ENCODE measurements around the gene SEC23A.
"Not testable (repeated sequence)": the region's sequence is repeated elsewhere in the genome, so short reads cannot be mapped to it uniquely, and the experiment has no call there.

Gene SEC23A

GRCh38 chr14:39109893-39110715 lies 7.1 kb upstream of the SEC23A start:
- no peak overlapping the region for H3K4me3 ChIP-seq (ENCODE audit: low read depth in 1 of 2, low read length in 2 of 2)
- no peaks in the 10 kb centered on the region for H3K27me3 ChIP-seq (ENCODE audit: control insufficient read depth in 1 of 2, insufficient read depth in 2 of 2, low read length in 2 of 2)
- no peak overlapping the region for H3K9ac ChIP-seq (ENCODE audit: low read length)
- H3K36me3 ChIP-seq (ENCODE audit: insufficient read depth, low read length): no peaks in the 10 kb centered on the region
- peaks cover 4% of the 10 kb centered on the region for H3K4me1 ChIP-seq (ENCODE audit: insufficient read depth, low read length)
- no peak overlapping the region for H3K27ac ChIP-seq (ENCODE audit: low read depth, low read length)
- H3K9me3 ChIP-seq (ENCODE audit: low read length): no peaks in the 10 kb centered on the region

GRCh38 chr14:39108791-39109190 lies 5.8 kb upstream of the SEC23A start:
- Histone ChIP-seq H3K9ac (ENCODE audit: low read length) (no peak overlapping the region), H3K4me1 (ENCODE audit: insufficient read depth, low read length) (peaks cover 10% of the 10 kb centered on the region), H3K27ac (ENCODE audit: low read depth, low read length) (no peak overlapping the region), H3K36me3 (ENCODE audit: insufficient read depth, low read length) (no peaks in the 10 kb centered on the region), H3K27me3 (ENCODE audit: control insufficient read depth in 1 of 2, insufficient read depth in 2 of 2, low read length in 2 of 2) (no peaks in the 10 kb centered on the region), H3K4me3 (ENCODE audit: low read depth in 1 of 2, low read length in 2 of 2) (no peak overlapping the region), H3K9me3 (ENCODE audit: low read length) (no peaks in the 10 kb centered on the region)

DNA sequence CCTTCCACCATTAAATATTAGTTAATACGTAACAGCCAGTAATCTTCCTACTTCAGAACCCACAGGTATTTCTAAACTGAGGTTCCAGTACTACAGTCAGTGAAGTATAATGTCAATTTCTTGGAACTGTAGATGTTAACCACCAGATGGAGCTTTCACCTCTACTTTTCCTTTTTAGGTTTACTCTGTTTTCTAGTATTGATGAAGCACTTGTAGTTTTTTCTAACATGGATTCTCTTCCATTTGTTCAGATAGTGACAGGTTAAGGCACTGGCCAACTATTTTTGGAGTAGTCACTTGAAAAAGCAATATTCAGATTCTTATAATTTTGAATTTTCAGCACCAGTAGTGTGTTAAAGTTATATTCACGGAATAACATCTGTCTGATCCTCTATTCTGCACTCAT lies 4.6 kb upstream of the SEC23A start:
- H3K4me1 ChIP-seq (ENCODE audit: insufficient read depth, low read length): peaks cover 11% of the 10 kb centered on the region
- no peaks in the 10 kb centered on the region for H3K27me3 ChIP-seq (ENCODE audit: control insufficient read depth in 1 of 2, insufficient read depth in 2 of 2, low read length in 2 of 2)
- no peak overlapping the region for H3K27ac ChIP-seq (ENCODE audit: low read depth, low read length)
- H3K9me3 ChIP-seq (ENCODE audit: low read length): no peaks in the 10 kb centered on the region
- H3K9ac ChIP-seq (ENCODE audit: low read length): no peak overlapping the region
- no peaks in the 10 kb centered on the region for H3K36me3 ChIP-seq (ENCODE audit: insufficient read depth, low read length)
- H3K4me3 ChIP-seq (ENCODE audit: low read depth in 1 of 2, low read length in 2 of 2): no peak overlapping the region

DNA sequence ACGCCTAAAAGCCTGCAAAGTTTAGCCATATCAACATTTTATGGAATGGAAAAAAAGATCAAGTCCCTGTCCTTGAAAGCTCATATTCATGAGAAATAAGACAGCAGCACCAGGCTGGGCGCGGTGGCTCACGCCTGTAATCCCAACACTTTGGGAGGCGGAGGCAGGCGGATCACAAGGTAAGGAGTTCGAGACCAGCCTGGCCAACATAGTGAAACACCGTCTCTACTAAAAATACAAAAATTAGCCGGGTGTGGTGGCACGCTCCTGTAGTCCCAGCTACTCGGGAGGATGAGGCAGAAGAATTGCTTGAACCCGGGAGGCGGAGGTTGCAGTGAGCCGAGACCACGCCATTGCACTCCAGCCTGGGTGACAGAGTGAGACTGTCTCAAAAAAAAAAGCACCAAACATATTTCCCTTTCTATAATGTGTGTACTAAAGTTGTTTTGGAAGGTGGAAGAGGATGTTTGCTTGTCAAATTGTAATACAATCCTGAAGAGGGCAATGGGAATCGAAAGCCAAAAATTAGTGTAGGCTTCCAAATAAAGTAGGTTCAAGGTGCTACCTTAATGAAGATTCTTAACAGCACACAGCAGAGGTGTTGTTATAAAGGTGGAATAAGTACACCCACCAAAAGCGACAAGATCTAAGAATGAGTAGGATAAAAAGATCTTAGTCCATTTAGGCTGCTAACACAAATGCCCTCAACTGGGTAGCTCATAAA lies 1.2 kb upstream of the SEC23A start:
- Histone ChIP-seq H3K4me1 (ENCODE audit: insufficient read depth, low read length) (peaks cover 21% of the 10 kb centered on the region), H3K9ac (ENCODE audit: low read length) (peak overlapping the region; percentile 86), H3K4me3 (ENCODE audit: low read depth in 1 of 2, low read length in 2 of 2) (peak overlapping the region; percentile 72 to 89), H3K27ac (ENCODE audit: low read depth, low read length) (peak overlapping the region; percentile 99)
- not testable (repeated sequence) for H3K9me3 ChIP-seq (ENCODE audit: low read length); H3K27me3 ChIP-seq (ENCODE audit: control insufficient read depth in 1 of 2, insufficient read depth in 2 of 2, low read length in 2 of 2); H3K36me3 ChIP-seq (ENCODE audit: insufficient read depth, low read length)

DNA sequence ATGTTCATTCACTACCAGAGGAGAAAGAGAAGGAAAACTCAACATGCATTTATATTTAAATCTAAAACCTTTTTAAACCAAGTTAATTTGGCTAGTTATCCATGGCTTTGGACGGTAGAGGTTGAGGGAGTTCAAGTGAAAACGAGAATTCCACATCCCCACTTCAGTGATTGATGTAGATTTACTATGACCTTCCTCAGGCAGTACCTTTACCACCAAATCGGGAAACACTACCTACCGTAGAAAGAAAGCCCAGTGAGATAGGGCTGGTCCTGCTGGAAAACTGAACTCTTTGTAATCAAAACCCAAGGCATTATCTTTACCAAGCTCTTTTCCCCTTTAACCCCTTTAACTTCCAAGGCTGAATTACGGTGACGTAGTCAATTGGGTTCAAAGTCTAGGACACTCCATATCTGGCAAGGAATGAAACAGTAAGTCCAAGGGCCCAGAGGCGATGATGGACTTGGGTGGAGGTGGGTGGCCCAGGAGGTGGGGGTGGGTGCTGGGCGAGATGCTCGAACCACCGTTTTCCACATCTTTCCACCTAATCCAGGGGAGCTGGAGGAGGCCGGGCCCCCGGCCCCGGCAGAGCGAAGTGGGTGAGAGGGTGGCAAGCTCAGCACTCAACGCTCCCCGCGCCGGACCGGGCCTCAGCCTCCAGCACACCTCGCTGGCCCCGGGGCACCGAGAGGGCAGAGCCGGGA lies 618 bp downstream of the SEC23A start:
- Histone ChIP-seq H3K27ac (ENCODE audit: low read depth, low read length) (peak overlapping the region; percentile 99), H3K27me3 (ENCODE audit: control insufficient read depth in 1 of 2, insufficient read depth in 2 of 2, low read length in 2 of 2) (no peaks in the 10 kb centered on the region), H3K36me3 (ENCODE audit: insufficient read depth, low read length) (no peaks in the 10 kb centered on the region), H3K9me3 (ENCODE audit: low read length) (no peaks in the 10 kb centered on the region), H3K4me1 (ENCODE audit: insufficient read depth, low read length) (peaks cover 21% of the 10 kb centered on the region), H3K9ac (ENCODE audit: low read length) (peak overlapping the region; percentile 86), H3K4me3 (ENCODE audit: low read depth in 1 of 2, low read length in 2 of 2) (peak overlapping the region; percentile 72 to 89)

GRCh38 chr14:39099748-39100147 lies 3.3 kb downstream of the SEC23A start:
- peaks cover 21% of the 10 kb centered on the region for H3K4me1 ChIP-seq (ENCODE audit: insufficient read depth, low read length)
- H3K9me3 ChIP-seq (ENCODE audit: low read length): no peaks in the 10 kb centered on the region
- H3K4me3 ChIP-seq (ENCODE audit: low read depth in 1 of 2, low read length in 2 of 2): no peak overlapping the region
- H3K9ac ChIP-seq (ENCODE audit: low read length): no peak overlapping the region
- no peak overlapping the region for H3K27ac ChIP-seq (ENCODE audit: low read depth, low read length)
- peaks cover 3% of the 10 kb centered on the region for H3K36me3 ChIP-seq (ENCODE audit: insufficient read depth, low read length)
- H3K27me3 ChIP-seq (ENCODE audit: control insufficient read depth in 1 of 2, insufficient read depth in 2 of 2, low read length in 2 of 2): no peaks in the 10 kb centered on the region

- peaks cover 16% of the 10 kb centered on the region for H3K4me1 ChIP-seq (ENCODE audit: insufficient read depth, low read length)
- H3K27me3 ChIP-seq (ENCODE audit: control insufficient read depth in 1 of 2, insufficient read depth in 2 of 2, low read length in 2 of 2); H3K9me3 ChIP-seq (ENCODE audit: low read length); H3K27ac ChIP-seq (ENCODE audit: low read depth, low read length); H3K4me3 ChIP-seq (ENCODE audit: low read depth in 1 of 2, low read length in 2 of 2); H3K36me3 ChIP-seq (ENCODE audit: insufficient read depth, low read length); H3K9ac ChIP-seq (ENCODE audit: low read length): not testable (repeated sequence)
Measured at GRCh38 chr14:39099215-39099614, 3.8 kb downstream of the SEC23A start.

- H3K36me3 ChIP-seq (ENCODE audit: insufficient read depth, low read length): peaks cover 13% of the 10 kb centered on the region
- H3K27me3 ChIP-seq (ENCODE audit: control insufficient read depth in 1 of 2, insufficient read depth in 2 of 2, low read length in 2 of 2): no peaks in the 10 kb centered on the region
- H3K27ac ChIP-seq (ENCODE audit: low read depth, low read length): no peak overlapping the region
- peaks cover 10% of the 10 kb centered on the region for H3K4me1 ChIP-seq (ENCODE audit: insufficient read depth, low read length)
- H3K4me3 ChIP-seq (ENCODE audit: low read depth in 1 of 2, low read length in 2 of 2): no peak overlapping the region
- H3K9me3 ChIP-seq (ENCODE audit: low read length): no peaks in the 10 kb centered on the region
- H3K9ac ChIP-seq (ENCODE audit: low read length): no peak overlapping the region
Measured at GRCh38 chr14:39097159-39097558, 5.9 kb downstream of the SEC23A start.

GRCh38 chr14:39094515-39094914 lies 8.5 kb downstream of the SEC23A start:
- peaks cover 1% of the 10 kb centered on the region for H3K4me1 ChIP-seq (ENCODE audit: insufficient read depth, low read length)
- H3K27me3 ChIP-seq (ENCODE audit: control insufficient read depth in 1 of 2, insufficient read depth in 2 of 2, low read length in 2 of 2): no peaks in the 10 kb centered on the region
- no peak overlapping the region for H3K4me3 ChIP-seq (ENCODE audit: low read depth in 1 of 2, low read length in 2 of 2)
- H3K9ac ChIP-seq (ENCODE audit: low read length): no peak overlapping the region
- H3K27ac ChIP-seq (ENCODE audit: low read depth, low read length): no peak overlapping the region
- H3K9me3 ChIP-seq (ENCODE audit: low read length): no peaks in the 10 kb centered on the region
- H3K36me3 ChIP-seq (ENCODE audit: insufficient read depth, low read length): peaks cover 28% of the 10 kb centered on the region

- H3K9me3 ChIP-seq (ENCODE audit: low read length): no peaks in the 10 kb centered on the region
- H3K4me1 ChIP-seq (ENCODE audit: insufficient read depth, low read length): no peaks in the 10 kb centered on the region
- no peak overlapping the region for H3K27ac ChIP-seq (ENCODE audit: low read depth, low read length)
- no peak overlapping the region for H3K9ac ChIP-seq (ENCODE audit: low read length)
- no peak overlapping the region for H3K4me3 ChIP-seq (ENCODE audit: low read depth in 1 of 2, low read length in 2 of 2)
- peaks cover 28% of the 10 kb centered on the region for H3K36me3 ChIP-seq (ENCODE audit: insufficient read depth, low read length)
- no peaks in the 10 kb centered on the region for H3K27me3 ChIP-seq (ENCODE audit: control insufficient read depth in 1 of 2, insufficient read depth in 2 of 2, low read length in 2 of 2)
Measured at GRCh38 chr14:39091716-39092115, 11.3 kb downstream of the SEC23A start.

DNA sequence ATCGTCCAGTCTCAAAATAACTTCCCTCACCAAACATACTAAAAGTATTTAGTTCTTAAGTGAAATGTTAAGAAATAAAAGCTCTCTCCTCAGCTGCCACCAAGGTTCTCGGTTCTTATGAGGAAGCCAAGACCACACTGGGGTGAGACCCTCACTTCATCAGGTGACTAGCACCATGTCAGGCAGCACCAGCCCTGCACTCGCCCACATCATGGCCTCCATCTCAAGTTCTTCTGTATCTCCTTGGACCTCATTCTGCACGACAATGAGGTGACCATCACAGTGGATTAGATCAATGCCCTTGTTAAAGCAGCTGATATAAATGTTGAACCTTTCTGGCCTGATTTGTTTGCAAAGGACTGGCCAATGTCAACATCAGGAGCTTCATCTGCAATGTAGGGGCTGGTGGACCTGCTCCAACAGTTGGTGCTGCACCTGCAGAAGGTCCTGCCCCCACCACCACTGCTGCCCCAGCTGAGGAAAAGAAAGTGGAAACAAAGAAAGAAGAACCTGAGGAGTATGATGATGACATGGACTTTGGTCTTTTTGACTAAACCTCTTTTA lies 12.4 kb downstream of the SEC23A start:
- peaks cover 36% of the 10 kb centered on the region for H3K36me3 ChIP-seq (ENCODE audit: insufficient read depth, low read length)
- no peak overlapping the region for H3K4me3 ChIP-seq (ENCODE audit: low read depth in 1 of 2, low read length in 2 of 2)
- no peak overlapping the region for H3K27ac ChIP-seq (ENCODE audit: low read depth, low read length)
- no peaks in the 10 kb centered on the region for H3K27me3 ChIP-seq (ENCODE audit: control insufficient read depth in 1 of 2, insufficient read depth in 2 of 2, low read length in 2 of 2)
- no peaks in the 10 kb centered on the region for H3K9me3 ChIP-seq (ENCODE audit: low read length)
- H3K4me1 ChIP-seq (ENCODE audit: insufficient read depth, low read length): no peaks in the 10 kb centered on the region
- no peak overlapping the region for H3K9ac ChIP-seq (ENCODE audit: low read length)

All from muscle layer of colon (tissue), 2 donors.